Lung (tissue), 12 donors: ENCODE data around the gene EXOC1L. TPM values are rescaled to one million over a fixed set of nuclear protein-coding genes. Genes with fewer than 3 reads are reported as not detected.

ENCODE experiments used
- ATAC-seq: fragments of 200-7000 bp; cut with Tn5 transposase; one replicate; pipeline ENCODE4 v1.9.1; 2020; ENCODE audit warnings: moderate number of reproducible peaks; ENCODE audit not compliant: insufficient read depth, low FRiP score
- DNase-seq, 3 donors: peaks; one replicate each; pipeline ENCODE4 v3.0.0-alpha.2; 2013 to 2017
- H3K27ac ChIP-seq, 2 donors: one replicate each; pipeline ENCODE4 v1.5.1; 2013; ENCODE audit warnings: mild to moderate bottlenecking in 2 of 2, moderate library complexity in 2 of 2, control low read depth in 1 of 2, inconsistent platforms in 1 of 2, low read depth in 1 of 2, low read length in 1 of 2
- H3K27me3 ChIP-seq, 3 donors: one replicate each; pipeline ENCODE4 v1.5.1; 2013; ENCODE audit warnings: low read length in 2 of 3; ENCODE audit not compliant: control insufficient read depth in 3 of 3, insufficient read depth in 3 of 3
- H3K36me3 ChIP-seq, 4 donors: one replicate each; pipeline ENCODE4 v1.5.1; 2013; ENCODE audit warnings: low read length in 4 of 4, mild to moderate bottlenecking in 1 of 4, moderate library complexity in 1 of 4; ENCODE audit not compliant: control insufficient read depth in 4 of 4, insufficient read depth in 4 of 4
- H3K4me1 ChIP-seq, 5 donors: one replicate each; pipeline ENCODE4 v1.5.1; 2013; ENCODE audit warnings: low read length in 5 of 5, mild to moderate bottlenecking in 2 of 5, moderate library complexity in 1 of 5; ENCODE audit not compliant: control insufficient read depth in 5 of 5, insufficient read depth in 5 of 5
- H3K4me3 ChIP-seq: one replicate; pipeline ENCODE4 v1.5.1; 2013; ENCODE audit warnings: mild to moderate bottlenecking, control low read depth, moderate library complexity
- H3K9ac ChIP-seq, 2 donors: one replicate each; pipeline ENCODE4 v1.5.1; 2013; ENCODE audit warnings: low read length in 2 of 2, control low read depth in 1 of 2; ENCODE audit not compliant: insufficient read depth in 1 of 2
- H3K9me3 ChIP-seq, 4 donors: one replicate each; pipeline ENCODE4 v1.5.1; 2013; ENCODE audit warnings: low read length in 3 of 4, mild to moderate bottlenecking in 1 of 4, moderate library complexity in 1 of 4; ENCODE audit not compliant: control insufficient read depth in 4 of 4, insufficient read depth in 3 of 4
- WGBS, 2 donors: extraction: QIAGEN DNeasy Blood & Tissue Kit; methylation state at CpG; one replicate each; pipeline ENCODE4 v1.1.7; 2013; 5-methylcytosine and 5-hydroxymethylcytosine counted together
- polyA plus RNA-seq, 2 donors: library from polyadenylated mRNA; stranded (reverse); fragments of 200-250 nt; gene quantifications; one replicate each; pipeline ENCODE4 v1.2.1, GENCODE V29; 2013
- total RNA-seq, 2 donors: library from RNA; depleted of rRNA in 1 of 2; stranded (reverse); fragments of >200 nt in 1 of 2; gene quantifications; one replicate each; pipeline ENCODE4 v1.2.1, GENCODE V29; 2014 to 2021
- TF ChIP-seq, protein P1 (sequence below): IDR thresholded peaks from 2 replicates; pipeline ENCODE4 v1.5.1; 2012; ENCODE audit warnings: mild to moderate bottlenecking; ENCODE audit errors: control extremely low read depth, extremely low read depth
- donor health status: control.
- donor health status: control.
- donor health status: Bipolar disorder and iron deficiency.
- donor health status: healthy.
- donor health status: DM: yes; HTN: yes; CAD: no.

Gene EXOC1L
- total and polyA plus RNA-seq, 4 donors: not detected

DNA sequence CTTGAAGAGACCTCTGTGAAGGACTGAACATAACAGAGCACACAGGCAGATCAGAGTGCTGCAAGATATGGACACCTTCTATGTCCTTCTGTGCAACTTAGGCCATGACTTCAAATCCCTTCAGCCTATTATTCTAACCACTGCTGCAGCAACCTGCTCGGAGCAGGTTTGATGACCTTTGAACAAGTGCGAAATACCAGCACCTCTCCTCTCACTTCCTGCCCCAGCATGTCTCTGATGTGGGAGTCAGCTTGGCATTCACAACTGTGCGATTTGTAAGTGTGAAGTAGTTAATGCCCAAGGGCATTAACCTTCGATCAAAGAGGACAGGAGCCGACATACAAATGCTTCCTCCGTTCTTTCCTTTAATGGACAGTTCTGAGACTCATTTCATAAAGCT lies 32.3 kb downstream of the EXOC1L start:
- TF ChIP-seq, protein P1, sequence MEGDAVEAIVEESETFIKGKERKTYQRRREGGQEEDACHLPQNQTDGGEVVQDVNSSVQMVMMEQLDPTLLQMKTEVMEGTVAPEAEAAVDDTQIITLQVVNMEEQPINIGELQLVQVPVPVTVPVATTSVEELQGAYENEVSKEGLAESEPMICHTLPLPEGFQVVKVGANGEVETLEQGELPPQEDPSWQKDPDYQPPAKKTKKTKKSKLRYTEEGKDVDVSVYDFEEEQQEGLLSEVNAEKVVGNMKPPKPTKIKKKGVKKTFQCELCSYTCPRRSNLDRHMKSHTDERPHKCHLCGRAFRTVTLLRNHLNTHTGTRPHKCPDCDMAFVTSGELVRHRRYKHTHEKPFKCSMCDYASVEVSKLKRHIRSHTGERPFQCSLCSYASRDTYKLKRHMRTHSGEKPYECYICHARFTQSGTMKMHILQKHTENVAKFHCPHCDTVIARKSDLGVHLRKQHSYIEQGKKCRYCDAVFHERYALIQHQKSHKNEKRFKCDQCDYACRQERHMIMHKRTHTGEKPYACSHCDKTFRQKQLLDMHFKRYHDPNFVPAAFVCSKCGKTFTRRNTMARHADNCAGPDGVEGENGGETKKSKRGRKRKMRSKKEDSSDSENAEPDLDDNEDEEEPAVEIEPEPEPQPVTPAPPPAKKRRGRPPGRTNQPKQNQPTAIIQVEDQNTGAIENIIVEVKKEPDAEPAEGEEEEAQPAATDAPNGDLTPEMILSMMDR: no peak
- peaks cover 0 to 9% (median 5%) of the 10 kb centered on the region in 5 donors for H3K4me1 ChIP-seq
- no peaks in the 10 kb centered on the region for H3K9me3 ChIP-seq
- H3K4me3 ChIP-seq: no peak overlapping the region
- no peak overlapping the region for H3K27ac ChIP-seq
- ATAC-seq (no peak), DNase-seq (no peak)
- peaks cover 0 to 14% (median 2%) of the 10 kb centered on the region in 3 donors for H3K27me3 ChIP-seq
- 73 to 92% methylated on average over 6 of the region's 6 CpGs for WGBS, 2 donors
- no peaks in the 10 kb centered on the region for H3K36me3 ChIP-seq
- H3K9ac ChIP-seq: no peak overlapping the region

- Histone ChIP-seq H3K4me1 (peaks cover 0 to 9% (median 5%) of the 10 kb centered on the region in 5 donors), H3K36me3 (peaks cover 0 to 3% (median 0%) of the 10 kb centered on the region in 4 donors), H3K9ac (peak within 1 kb of the TSS; percentile 17 to 57), H3K9me3 (no peaks in the 10 kb centered on the region), H3K27me3 (peaks cover 0 to 14% (median 2%) of the 10 kb centered on the region in 3 donors), H3K4me3 (peak within 1 kb of the TSS; percentile 91), H3K27ac (peak within 1 kb of the TSS; percentile 92 to 93)
- TF ChIP-seq, protein P1: no peak
- 0 to 1% methylated on average over 50 of the region's 50 CpGs for WGBS, 2 donors
- DNase-seq (peak; percentile 98), ATAC-seq (peak; percentile 99)
Observed at GRCh38 chr4:55853484-55854046, 34.0 kb downstream of the EXOC1L start, which contains the start of gene EXOC1. EXOC1 (plus strand) TSS chr4:55853648; CDS start chr4:55858324, 4,676 bp downstream.

- peak overlapping the region; percentile 92 to 93 for H3K27ac ChIP-seq
- peaks cover 0 to 3% (median 2%) of the 10 kb centered on the region in 4 donors for H3K36me3 ChIP-seq
- ATAC-seq (no peak), DNase-seq (peak in 2 of 3 donors; percentile 14 to 20)
- no peaks in the 10 kb centered on the region for H3K9me3 ChIP-seq
- 18 to 19% methylated on average over 7 of the region's 7 CpGs for WGBS, 2 donors
- peaks cover 0 to 9% (median 5%) of the 10 kb centered on the region in 5 donors for H3K4me1 ChIP-seq
- H3K27me3 ChIP-seq: peaks cover 0 to 14% (median 2%) of the 10 kb centered on the region in 3 donors
- H3K4me3 ChIP-seq: peak overlapping the region; percentile 91
- TF ChIP-seq, protein P1: no peak
- peak overlapping the region in 1 of 2 donors; percentile 57 for H3K9ac ChIP-seq
Observed at GRCh38 chr4:55854129-55854528, 34.5 kb downstream of the EXOC1L start.

DNA sequence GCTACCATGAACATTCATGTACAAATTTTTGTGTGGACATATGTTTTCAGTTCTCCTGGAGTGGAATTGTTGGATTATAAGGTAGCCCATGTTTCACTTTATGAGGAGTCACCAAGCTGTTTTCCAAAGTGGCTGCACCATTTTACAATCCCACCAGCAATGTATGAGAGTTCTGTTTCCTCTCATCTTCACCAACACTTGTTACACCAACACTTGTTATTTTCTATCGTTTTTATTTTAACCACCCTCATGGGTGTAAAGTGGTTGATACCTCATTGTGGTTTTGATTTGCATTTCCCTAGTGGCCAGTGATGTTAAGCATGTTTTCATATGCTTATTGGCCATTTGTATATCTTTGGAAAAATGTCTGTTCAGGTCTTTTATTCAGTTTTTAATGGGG lies 38.0 kb downstream of the EXOC1L start:
- peaks cover 0 to 9% (median 5%) of the 10 kb centered on the region in 5 donors for H3K4me1 ChIP-seq
- peaks cover 0 to under 1% (median 0%) of the 10 kb centered on the region in 3 donors for H3K27me3 ChIP-seq
- WGBS, 2 donors: 80 to 87% methylated on average over 1 of the region's 1 CpG
- peaks cover 0 to 10% (median 5%) of the 10 kb centered on the region in 4 donors for H3K36me3 ChIP-seq
- TF ChIP-seq, protein P1: no peak
- ATAC-seq (no peak), DNase-seq (no peak)
- H3K9me3 ChIP-seq: no peaks in the 10 kb centered on the region
- H3K9ac ChIP-seq: no peak overlapping the region
- H3K4me3 ChIP-seq: no peak overlapping the region
- H3K27ac ChIP-seq: no peak overlapping the region
